ENCODE measurements around the gene CD38.
A peak's percentile ranks its signal among the peaks of the same experiment; 100 is the strongest.

CD38 gene

DNA sequence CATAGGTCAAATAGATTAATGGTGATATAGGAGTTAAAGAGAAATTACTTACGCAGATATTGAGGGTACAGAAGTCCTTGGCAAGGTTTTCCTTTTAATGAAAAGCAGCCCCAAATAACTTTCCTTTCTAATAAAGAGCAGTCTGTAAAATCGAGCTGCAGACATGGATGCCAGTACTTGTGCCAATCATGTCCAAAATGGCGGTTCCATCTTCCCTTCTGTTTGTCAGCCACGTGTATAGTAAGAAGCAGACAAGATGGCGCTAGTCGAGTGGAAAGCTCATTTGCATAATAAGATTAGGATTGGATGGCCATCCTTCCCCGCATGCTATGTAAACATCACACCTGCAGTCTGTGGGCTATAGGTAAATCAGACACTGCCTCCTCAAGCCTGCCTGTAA, 92.0 kb downstream of the CD38 start:
- DNase-seq: no peak

DNA sequence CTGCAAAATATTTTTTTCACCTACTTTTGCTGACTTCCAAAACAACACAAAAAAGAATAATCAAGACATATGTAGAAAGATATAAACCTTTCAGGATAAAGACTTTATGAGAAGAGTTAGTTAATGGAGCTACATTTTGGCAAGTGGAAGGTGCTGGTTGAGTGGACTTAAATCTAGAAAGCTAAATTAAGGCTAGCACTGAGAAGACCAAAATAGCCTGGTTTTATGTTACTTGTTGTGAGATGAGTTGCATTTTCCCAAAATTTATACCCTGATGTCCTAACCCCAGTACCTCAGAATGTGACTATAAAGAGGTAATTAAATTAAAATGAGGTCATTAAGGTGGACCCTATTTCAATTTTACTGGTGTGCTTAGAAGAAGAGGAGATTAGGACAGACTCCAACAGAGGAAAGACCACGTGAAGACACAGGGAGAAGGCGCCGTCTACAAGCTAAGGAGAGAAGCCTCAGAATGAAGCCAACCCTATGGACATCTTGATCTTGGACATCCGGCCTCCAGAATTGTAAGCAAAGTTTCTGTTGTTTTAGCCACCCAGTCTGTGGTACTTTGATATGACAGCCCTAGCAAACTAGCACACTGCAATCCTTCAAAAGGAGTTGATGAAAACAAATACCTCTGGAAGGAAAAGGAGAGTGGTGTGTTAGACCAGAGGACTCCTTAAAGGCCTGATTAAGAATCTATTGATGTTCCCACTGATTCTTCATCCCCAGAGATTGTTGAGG, 93.0 kb downstream of the CD38 start:
- no peak for DNase-seq

DNA sequence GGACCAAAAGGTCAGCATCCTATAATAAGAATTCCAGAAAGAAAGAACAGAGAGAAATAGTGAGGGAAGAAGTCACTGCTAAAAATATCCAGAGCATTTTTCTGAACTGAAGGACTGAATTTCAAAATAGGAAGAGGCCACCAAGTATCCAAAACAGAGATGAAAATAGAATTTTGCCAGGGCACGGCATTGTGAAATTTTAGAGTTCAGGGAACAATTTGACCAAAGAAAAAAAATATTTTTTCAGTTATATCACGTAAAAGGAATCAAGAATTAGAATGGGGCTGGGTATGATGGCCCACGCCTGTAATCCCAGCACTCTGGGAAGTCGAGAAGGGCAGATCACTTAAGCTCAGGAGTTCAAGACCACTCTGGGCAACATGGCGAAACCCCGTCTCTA, 95.0 kb downstream of the CD38 start:
- DNase-seq: no peak

DNA sequence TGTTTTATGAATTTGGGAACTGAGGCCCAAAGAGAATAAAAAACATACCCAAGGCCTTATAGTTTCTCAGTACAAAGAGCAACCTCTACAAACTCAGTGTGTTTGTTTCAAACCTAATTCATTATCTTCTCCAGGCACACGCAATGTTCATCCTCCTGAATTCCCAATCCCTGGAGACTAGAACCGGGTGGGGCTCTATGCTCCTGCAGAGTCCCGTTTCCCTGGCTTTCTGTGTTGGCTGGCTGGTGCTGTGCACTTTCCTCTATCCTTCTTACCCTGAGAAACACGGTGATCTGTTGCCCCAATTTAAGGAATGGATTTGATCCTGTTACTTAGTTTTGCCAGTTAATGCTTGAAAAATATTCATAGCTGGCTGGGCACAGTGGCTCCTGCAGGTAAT, 96.5 kb downstream of the CD38 start:
- no peak for DNase-seq

DNA sequence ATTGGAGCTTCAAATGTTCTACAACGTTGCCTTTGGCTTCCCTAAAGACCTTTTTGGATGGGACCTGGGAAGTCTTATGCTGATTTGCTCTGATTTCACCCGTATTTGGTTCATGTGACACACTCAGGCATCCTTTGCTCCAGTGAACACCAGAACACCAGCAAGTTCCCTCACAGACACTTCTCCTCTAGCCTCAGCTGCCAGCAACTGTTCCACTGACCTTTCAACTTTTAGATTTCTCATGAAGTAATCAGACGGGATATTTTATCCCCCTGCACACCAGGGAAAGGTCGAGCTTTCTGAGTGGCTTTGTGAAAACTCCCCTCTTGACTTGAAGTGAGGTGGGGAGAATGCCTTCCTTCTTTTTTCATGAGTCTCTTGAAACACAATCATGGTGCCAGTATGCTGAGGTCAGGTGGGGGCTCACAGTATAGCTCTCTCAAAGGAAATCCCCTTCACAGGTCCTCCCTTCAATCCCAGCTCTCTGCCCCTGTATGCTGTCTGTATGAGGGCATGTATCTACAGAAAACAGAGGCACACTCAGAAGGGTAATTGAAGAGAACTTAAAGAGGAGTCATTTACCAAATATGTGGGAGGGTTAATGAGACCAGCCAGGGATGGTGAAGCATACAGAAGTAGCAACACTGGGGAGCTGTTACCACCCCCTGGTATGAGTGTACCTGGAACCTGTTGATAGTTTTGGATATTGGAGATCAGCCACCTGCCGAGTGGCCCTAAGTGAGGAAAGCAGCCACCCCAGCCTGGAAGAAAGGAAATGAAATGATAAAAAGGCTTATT, 97.7 kb downstream of the CD38 start:
- no peak for DNase-seq

DNA sequence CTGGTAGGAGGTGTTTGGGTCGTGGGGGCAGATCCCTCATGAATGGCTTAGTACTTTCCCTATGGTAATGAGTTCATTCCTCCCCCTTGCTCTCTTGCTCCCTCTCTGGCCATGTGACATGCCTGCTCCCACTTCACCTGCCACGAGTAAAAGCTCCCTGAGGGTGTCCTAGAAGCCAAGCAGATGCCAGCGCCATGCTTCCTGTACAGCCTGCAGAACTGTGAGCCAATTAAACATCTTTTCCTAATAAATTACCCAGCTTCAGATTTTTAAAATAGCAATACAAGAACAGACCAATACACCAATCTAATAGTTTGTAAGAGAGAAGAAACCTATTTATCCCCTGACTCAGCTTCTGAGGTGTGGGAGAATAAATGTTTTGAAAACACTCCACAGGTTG, 99.9 kb downstream of the CD38 start:
- DNase-seq: no peak

DNA sequence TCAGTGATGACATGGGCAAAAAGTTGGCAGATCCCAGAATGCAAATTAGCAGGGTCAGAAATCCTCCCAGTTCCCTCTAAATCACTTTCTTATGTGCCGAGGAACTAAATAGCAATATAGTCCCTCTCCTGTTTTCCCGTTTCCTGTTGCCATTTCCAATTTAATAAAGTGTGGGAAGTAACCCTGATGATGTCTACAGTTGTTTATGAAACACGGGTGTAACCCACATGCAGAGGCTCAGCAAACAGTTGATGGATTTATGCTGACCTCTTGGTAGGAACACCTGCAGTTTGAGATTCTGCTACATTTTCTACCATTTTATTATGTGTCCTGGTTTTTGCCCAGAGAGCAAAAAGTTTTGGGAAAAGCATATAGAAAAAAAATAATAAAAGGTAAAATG, 103.7 kb downstream of the CD38 start:
- no peak for DNase-seq

DNA sequence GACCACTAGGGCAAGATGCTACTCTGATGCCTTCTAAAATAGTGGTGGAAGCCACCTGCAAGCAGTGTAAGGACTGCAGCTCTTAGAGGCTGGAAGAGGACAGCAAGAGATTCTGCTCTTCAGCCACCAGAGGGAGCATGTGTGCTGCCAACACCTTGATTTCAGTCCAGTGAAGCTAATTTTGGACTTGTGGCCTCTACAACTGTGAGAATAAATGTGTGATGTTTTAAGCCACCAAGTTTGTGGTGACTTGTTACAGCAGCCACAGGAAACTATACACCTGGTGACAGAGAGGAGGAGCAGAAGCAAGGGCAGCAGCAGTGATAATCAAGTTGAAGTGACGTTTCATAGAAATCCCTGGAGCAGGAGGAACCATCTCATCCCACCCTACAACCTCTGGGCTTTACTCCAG, 104.6 kb downstream of the CD38 start:
- DNase-seq: peak; percentile 83

DNA sequence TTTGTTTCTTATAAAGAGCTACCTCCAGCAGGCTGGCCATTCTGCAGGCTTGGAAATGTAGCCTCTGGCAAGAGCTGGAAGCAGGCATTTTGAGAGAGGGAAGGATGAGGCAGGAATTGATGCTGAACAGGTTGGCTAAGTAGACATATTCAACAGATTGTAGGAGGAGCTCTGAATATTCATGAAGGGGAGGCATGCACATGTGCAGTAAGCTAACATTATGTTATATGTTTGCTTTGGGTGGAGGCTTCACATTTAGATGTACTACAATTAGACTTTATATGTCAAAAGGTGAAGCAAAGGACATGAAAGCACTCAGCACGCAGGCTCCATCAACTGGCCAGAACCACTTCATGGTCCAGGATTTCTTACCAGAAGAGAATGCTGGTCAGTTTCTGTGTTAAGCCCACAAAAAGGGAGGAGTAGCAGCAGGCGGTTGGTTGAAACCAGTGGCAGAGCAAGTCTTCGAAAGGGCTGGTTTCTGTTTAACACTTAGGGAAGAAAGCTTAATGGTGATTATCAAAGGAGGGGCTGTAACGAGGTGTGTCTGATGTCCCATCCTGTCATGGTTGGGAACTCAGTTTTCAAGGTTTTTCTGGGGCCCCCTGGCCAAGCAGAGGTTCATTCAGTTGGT, 105.6 kb downstream of the CD38 start:
- no peak for DNase-seq

DNA sequence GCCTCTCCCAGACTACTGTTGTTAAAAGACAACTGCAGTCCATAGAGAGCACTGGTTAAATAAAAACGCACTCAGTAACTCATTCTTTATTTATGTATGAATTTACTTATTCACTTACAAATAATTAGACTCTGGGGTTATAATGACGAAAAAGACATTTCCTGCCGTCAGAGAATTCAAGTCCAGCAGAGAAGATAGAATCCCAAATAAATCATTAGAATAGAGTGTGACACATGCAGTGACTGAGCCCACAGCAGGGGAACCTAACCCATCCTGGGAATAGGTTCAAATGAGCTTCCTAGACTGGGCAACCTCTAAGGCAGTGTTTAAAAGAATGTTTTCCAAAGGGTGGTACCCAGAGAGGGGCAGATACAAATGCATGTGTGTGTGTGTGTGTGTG, 106.5 kb downstream of the CD38 start:
- no peak for DNase-seq

DNA sequence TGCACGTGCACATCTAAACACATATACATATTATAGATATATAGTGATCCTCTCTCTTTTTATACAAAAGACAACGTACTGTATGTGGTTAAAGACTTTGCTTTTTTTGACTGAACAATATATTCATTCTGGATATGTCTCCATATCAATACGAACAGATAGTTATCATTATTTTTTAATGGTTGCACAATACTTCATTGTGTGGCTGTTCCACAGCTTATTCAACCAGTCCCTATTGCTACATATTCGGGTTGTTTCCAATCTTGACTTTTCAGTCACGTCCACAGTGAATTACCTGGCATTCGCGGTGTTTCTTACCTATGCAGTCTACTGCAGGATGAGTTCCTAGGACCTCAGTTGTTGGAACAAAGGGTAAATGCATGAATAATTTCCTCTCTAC, 107.3 kb downstream of the CD38 start:
- no peak for DNase-seq

DNA sequence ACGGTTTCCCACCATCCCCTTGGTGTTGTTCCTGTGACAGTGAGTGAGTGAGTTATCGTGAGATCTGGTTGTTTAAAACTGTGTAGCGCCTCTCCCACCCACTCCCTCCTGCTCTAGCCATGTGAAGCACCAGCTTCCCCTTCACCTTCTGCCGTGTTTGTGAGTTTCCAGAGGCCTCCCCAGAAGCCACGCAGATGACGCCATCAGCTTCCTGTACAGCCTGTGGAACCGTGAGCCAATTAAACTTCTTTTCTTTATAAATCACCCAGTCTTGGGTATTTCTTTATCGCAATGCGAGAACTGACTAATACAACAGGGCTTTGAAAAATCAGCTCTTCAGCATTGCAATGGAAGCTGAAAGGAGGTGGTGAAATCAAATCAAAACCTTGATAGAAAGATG, 110.4 kb downstream of the CD38 start:
- DNase-seq: no peak

DNA sequence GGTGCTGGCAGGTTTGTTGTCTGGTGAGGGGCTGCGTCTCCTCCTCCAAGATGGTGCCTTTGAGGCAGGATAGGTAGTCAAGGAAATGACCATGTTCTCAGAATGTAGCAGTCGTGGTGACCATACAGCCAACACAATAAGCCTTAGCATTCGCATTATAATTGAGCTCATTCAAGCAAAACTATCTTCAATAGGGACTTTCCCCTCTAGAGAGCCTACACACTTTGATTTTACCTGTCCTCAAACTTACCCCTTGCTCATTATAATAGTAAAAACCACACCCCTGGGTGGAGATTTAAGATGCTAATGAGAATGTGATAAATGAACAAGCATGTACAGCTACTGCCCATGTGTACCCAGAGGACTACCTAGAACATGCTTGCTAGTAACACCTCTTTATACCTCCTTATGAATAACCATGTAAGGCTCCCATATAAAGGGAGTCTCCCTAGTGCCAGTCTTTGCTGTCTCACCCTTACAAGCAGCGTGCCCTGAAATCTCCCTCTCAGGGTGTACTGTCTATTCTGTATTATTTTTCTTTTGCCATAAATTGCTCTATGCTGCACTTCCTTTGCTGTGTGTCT, 112.2 kb downstream of the CD38 start:
- DNase-seq: no peak

DNA sequence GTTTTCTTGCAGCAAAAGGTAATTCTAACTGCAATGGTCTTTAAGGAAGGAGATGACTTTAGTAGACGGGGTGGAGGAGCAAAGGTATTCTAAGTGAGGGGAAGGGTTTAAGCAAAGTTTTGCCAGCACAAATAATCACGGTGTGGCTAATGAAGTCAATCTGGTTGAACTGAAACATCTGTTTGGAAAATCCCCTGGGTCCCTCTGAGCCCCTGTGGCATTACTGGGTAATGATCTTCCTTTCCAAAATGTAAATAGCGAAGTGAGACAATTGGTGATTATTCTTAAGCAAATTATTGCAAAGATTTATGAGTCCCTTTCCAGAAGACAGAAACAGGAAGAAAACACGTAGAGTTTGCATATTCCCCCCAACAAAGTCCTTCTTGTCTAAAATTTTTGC, 113.2 kb downstream of the CD38 start:
- DNase-seq: no peak

DNA sequence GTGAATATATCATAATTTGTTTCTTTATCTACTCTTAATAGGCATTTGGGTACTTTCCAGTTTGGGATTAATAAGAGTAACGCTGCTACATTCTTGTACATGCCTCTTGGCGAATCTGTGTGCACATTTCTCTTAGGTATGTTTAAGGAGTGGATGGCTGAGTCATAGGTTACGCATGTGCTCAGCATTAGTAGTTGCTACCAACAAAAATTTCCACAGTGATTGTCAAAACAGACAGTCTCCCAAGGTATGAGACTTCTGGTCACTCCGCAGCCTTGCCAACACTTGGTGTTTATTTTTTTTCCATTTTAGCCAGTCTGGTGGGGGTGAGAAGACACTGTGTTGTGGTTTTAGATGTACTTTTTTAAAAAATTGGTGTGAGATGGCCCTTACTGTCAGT, 115.8 kb downstream of the CD38 start:
- peak; percentile 22 for DNase-seq

DNA sequence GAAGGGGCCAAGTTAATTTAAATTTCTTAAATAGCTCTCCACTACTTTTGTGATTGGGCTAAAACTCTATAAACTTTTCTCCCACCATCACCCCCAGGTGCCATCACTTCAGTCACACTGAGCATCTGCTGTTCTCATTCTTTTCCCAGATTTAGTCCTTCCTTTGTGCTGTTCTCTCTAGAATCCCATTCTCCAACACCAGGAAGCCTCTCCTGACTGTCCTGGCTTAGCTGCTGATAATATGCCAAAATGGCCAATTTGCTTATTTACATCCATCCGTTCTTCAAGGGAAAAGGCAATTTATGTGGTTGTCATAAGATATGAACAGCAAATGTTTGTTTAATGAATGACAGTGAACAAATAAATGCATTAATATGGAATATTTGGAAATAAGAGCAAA, 116.3 kb downstream of the CD38 start:
- DNase-seq: no peak

DNA sequence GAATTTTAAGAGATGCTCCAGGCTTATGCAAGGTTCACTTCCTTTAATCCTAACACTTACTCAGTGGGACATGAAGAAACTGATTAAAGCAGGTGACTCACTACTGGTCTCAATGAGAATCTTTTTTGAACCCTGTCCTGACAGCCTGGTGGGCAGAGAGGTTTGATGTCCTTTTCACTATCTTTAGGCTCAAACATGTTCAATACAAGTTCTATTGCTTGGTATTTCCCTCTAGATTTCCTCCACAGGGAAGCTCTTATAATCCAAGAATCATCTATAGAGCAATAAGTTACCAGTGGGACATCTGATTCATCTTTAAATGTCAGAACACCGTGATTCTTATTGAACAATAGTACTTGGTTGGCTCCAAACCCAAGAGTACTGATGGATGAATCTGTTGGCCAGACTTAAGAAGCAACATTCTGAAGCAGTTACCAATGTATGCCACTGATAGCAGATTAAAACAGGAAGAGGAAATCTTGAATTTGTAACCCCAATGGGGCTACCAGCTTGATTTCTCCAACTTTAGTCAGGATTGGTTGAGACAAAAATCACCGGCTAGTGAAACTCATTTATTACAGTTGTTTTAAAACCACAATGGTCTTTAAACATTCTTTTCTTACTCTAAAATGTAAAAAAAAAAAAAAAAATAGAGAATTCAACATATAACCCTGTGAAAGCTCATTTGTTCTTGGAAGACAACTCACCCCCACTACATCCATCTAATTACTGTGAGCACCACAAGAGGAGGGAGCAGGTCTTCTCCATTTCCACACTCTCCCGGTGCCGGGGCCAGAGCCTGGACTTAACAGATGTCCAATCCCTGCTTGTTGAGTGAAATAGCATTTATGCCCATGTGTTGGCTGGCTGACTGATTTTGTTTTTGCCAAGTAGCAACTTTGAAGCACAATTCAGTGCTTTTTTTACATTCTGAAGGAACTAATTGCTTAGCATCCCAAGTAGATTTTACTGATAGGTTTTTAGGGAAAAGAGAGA, 117.1 kb downstream of the CD38 start:
- DNase-seq: no peak

DNA sequence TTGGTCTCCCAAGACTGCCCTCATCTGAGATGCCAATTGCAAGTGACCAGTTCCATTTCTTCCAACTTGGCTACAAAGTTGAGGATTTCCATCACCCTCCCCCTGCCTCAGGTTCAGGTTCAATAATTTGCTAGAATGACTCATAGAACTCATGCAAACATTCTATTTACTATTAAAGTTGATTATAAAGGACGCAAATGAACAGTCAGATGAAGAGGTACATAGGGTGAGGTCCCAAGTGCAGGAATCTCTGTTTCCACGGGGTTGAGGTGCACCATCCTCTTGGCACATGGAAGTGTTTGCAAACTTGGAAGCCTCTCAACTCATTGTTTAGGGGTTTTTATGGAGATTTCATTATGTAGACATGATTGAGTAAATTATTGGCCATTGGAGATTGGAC, 119.4 kb downstream of the CD38 start:
- no peak for DNase-seq

DNA sequence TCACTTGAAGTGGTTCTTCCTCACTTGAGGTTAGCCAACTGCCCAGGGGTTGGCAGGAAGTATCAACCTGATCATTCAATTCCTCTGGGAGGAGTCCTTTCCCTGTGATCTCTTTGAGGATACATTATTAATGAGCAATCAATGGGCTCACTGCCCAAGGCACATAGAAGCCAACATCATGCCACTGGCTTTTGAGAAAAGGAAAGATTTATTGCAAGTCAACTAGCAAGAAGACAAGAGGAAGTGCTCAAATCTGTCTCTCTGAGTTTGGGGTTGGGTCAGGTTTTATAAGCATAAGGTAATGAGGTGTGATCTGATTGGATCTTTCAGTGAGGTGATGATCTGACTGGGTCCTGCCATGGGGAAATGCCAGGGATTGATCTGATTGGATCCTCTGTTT, 120.8 kb downstream of the CD38 start:
- no peak for DNase-seq

DNA sequence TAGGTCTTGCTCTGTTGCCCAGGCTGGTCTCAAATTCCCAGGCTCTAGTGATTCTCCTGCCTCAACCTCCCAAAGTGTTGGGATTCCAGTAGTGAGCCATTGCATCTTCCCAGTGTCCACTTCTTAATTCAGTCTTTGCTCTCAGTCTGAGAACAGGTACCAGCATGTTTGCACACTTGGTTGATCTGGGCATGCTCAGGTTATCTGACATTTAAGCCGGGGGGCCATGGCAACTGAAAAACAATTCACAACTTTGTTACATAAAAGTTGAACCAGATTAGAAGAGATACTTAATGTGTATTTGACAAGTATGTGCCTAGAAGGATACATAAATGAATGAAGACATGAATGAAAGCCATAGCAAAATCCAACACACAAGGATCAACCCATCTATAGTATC, 121.4 kb downstream of the CD38 start:
- DNase-seq: no peak

DNA sequence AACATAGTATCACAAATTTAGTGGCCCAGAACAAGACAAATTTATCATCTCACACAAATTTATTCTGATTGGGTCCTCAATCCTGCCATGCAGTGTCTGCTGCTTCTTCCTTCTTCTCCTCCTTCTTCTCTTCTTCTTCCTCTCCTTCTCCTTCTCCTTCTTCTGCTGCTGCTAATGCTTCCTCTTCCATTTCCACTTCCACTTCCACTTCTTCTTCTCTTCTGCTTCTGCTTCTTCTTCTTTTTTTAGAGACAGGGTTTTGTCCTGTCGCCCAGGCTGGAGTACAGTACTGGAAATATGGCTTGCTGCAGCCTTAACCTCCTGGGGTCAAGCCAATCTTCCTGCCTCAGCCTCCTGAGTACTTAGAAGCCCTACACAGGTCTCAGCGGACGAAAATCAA, 122.9 kb downstream of the CD38 start:
- DNase-seq: no peak

DNA sequence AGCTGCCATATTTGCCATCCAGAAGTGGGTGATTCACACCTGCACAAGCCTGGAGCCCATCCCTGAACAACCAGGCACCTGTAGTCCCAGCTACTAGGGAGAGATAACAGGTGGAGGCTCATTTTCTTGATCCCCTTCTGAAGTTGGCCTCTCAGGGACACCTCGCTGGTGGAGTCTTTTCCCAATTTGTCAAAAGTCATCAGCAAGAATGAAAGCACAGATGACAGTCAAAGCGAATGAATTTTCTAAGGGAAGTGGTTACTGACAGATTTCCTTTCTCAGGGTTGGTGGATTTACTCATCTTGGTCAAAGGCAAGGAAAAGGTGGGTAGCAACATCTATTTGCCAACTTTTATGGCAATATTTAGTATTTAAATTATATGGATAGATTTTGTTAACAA, 123.9 kb downstream of the CD38 start:
- no peak for DNase-seq

DNA sequence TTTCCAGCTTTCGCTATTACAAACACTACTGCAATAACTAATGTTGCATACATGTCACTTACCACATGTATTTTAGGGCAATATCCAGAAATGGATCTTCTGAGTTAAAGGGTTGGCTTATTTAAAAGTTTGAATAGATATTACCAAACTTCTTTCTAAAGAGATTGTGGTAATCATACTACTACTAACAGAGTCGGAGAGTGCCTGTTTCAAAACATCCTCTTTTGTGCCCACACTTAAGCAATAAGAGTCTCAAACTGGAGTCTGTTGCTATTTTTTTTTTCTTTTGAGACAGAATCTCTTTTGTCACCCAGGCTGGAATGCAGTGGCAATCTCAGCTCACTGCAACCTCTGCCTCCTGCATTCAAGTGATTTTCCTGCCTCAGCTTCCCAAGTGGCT, 124.6 kb downstream of the CD38 start:
- DNase-seq: no peak
